CD4-positive, alpha-beta T cell treated with Interleukin-15 for 1 hour (primary cell): ENCODE data around the gene CORO2B.
A peak's percentile ranks its signal among the peaks of the same experiment; 100 is the strongest.

Source experiments
- DNase-seq: peaks from one replicate; pipeline ENCODE4 v3.0.0-alpha.2; 2020

The CORO2B gene

GRCh38 chr15:68554721-68555678 lies 23.8 kb upstream of the CORO2B start:
- no peak for DNase-seq

DNA sequence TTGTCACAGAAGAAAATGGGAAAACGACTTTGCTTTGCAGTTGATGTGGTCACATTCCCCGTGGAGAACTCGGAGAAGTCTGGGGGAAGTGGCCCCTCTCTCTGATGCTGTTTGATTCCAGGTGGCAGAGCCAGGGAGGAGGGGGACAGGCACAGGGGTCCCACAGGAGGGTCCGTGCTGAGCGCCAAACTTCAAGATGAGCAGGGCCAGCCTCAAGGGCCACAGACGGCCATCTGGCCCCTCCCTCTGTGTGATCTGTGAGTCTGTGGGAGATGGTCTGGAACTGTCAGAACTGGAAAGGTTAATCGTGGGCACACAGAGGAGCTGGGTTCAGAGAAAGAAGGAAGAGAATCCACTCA lies 23.1 kb upstream of the CORO2B start:
- DNase-seq, result no peak

GRCh38 chr15:68556139-68556990 lies 22.4 kb upstream of the CORO2B start:
- DNase-seq, result no peak

DNA sequence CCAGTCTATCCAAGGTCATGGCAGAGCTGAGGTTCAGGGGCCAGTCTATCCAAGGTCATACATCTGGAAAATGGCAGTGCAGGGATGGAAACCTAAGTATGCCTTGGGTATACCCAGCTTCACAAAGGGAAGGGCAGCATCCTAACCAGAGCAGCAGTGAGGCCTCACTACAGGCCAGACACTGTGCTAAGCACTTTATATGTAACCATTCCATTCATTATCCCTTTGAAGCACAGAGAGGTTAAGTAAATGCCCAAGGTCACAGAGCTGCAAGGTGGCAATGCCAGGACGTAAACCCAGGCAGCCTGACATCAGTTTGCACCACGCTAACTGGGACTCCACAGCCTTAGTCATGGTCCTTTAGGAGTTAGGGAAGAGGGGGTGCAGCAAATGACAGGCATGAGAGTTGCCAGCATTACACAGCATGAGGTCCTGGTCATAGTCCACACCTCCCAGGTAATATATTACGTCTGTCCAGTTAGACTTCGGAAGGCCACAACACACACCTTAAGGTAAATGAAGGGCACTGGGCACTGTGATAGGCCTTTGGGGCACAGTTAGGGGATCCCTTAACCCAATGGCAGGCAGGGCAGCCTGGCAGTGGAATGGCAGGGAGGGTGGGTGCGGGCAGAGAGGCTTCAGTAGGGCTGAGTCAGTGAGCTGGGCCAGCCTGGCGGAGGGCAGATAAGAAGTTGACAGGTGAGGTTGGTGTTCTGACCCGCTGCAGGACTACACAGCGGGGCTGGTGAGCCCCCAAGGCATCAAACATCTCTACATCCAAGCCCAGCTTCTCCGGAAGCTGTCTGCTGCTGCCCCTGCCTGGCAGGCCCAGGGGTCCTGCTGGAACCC lies 21.1 kb upstream of the CORO2B start:
- DNase-seq, result no peak

DNA sequence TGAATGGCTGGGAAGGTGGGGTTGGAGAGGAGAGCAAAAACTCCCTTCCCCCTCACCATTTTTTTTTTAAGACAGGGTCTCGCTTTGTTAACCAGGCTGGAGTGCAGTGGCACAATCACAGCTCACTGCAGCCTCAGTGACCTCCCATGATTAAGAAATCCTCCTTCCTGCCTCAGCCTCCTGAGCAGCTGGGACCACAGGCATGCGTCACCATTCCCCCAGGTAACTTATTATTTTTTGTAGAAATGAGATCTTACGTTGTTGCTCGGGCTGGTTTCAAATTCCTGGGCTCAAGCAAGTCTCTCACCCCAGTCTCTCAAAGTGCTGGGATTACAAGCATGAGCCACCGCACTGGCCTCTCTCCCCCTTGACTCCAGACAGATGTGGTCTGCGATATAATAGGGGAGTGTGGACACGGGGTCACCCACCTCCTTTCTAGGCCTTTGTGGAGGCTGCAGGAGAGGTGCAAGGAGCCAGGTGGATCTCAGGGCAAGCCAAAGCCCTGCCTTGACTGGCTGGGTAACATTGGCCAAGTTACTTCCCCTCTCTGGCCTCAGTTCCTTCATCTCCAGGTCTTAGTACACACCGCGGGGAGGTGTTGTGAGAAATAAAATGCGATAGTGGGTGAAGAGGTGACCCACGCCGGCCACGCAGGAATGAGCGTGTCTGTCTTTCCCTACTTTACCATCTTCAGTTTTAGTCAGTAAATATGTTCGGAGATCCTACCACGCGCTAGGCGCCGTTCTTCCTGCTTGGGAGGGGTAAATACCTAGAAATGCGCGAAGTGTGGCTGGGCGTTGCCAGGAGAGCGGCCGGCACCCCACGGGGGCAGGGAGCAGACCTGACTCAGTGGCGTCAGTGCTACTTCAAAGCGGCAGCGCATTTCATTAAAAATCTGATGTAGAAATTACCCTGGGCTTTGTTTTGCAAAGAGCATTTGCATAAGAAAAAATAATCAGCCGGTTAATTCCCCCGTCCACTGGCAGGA lies 20.2 kb upstream of the CORO2B start:
- DNase-seq, result no peak

DNA sequence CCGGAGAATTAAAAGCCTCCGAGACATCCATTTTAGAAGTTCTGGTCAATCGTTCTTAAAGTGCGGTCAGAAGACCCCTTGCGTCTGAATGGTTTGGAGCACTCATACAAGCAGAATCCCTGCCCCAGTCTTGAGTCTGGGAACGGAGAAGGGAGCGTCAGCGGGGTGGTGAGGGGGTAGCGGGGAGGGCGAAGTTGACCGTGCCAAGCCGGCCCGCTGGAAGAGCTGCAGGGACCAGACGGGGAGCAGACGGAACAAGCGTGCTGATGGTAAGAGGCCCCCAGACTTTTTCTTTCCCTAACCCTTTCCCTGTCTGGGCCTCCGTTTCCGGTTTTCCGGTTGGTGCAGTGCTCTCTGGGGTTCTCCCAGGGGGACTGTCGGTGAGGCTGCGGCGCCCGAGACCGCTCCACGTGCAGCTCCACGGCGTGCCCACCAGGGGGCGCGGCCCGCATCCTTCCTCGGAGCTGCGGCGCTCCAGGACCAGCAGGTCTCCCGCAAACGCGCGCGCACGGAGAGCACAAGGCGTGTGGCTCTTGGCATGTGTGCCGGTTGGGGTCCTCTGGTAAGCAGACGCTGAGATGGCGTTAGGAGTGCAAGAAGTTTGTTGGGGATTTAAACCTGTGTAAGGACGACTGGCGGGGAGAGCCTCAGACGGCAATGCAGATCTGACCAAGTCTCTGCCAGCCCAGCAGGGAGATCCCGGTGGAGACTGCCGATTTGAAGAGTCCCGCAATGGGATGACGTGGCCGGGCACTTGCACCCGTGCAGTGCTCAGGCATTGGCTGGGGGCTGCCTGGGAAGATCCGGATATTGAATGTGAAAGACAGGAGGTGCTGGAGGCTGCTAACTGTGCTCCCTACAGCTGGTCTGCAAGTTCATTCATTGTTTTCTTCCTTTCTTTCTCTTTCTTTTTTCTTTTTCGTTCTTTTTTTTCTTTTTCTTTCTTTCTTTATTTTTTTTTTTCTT lies 19.2 kb upstream of the CORO2B start:
- DNase-seq, result peak; percentile 68

GRCh38 chr15:68560501-68561113 lies 18.2 kb upstream of the CORO2B start:
- no peak for DNase-seq

- DNase-seq, result no peak
Measured at GRCh38 chr15:68561171-68561900, 17.5 kb upstream of the CORO2B start.

GRCh38 chr15:68561901-68562300 lies 16.9 kb upstream of the CORO2B start:
- no peak for DNase-seq

DNA sequence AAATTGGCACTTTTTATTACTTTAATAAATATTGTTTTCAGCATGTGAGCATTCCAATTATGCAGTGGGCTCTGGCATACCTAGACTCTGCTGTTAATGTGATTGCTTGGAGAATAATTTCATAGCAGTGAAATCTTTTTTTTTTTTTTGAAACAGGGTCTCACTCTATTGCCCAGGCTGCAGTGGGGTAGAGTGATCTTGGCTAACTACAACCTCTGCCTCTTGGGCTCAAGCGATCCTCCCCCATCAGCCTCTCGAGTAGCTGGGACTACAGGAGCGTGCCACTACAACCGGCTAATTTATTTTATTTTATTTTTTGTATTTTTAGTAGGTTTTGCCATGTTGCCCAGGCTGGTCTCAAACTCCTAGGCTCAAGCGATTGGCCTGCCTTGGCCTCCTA lies 14.6 kb upstream of the CORO2B start:
- DNase-seq, result no peak

- no peak for DNase-seq
Measured at GRCh38 chr15:68565234-68565633, 13.6 kb upstream of the CORO2B start.

DNA sequence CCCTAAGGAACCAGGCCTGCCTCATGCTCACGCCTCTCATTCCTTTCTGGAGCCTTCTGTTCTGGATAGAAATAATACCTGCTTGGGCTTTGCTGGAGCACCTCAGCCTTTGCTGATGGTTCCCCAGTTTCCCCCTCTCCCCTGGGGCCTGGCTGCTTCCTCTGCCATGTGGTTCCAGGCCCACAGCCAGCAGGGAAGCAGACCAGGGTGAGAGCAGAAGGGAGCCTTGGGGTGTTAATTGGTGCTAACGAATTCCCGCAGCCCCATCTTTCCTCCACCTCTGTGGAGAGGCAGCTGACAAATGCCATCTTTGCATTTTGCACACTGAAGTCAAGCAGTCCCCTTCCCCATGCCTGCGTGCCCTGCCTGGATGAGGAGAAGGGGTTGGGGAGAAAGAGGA lies 13.1 kb upstream of the CORO2B start:
- DNase-seq, result no peak

DNA sequence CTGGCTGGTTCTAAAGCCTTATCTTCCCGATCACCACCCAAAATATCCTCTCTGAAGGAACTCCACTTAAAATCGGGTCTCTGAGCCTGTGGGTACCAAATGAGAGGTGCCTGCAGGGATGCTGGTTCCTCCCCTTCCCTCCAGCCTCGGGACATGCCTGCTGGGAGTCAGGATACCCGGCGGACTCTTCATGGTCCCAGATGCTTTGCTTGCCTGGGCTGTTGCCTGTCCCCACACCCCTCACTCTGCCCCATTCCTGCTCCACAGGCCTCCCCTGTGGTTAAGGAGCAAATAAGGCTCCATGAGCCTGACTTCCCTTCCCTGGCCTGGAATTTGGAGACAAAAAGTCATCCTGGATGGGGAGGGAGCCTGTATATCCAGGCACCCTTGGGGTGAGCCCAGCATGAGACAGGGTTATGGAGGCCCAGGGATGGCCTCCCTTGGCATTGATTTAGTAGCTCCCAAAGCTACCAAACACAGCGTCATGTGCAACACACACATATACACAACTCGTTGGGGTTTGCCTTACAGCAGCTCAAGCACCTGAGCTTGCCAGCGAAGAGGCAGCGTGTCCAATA lies 12.3 kb upstream of the CORO2B start:
- DNase-seq, result no peak

GRCh38 chr15:68567345-68567744 lies 11.4 kb upstream of the CORO2B start:
- no peak for DNase-seq

DNA sequence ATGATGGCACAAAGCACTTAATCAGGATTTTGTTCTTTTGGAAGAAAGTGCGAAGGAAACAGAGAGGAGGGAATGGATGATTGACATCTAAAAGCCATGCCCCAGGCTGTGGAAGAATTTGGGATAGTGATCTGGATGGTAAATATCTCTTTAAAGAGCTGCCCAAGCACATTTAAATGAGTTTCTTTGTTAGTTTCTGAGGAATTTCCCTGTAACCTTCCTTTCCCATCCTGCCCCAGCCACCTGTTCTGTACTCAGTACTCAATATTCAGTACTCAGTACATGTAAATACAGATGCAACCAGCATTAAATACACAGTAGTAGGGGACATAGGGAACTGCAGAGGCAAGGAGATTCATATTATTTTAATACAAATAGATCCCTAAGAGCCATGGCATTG lies 7.8 kb upstream of the CORO2B start:
- no peak for DNase-seq

- DNase-seq, result no peak
Measured at GRCh38 chr15:68571582-68571981, 7.2 kb upstream of the CORO2B start.

DNA sequence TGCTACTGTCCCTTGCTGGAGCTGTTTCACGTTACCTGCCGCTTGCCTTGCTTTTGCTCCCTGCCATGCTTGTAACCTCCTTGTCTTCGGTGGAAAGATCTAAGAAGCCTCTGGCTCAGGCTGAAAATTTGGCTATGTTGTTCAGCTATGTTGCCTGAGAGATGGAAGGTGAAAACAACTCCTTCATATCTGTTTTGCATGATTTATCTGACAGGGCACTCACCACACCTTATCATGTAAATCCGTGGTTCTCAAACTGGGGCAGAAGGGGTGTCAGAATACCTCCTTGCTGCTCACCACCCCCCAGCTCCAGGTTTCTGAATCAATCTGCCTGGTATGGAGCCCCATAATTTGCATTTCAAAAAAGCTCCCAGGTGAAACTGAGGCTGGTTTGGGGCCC lies 6.5 kb upstream of the CORO2B start:
- no peak for DNase-seq

GRCh38 chr15:68572921-68573320 lies 5.9 kb upstream of the CORO2B start:
- no peak for DNase-seq

DNA sequence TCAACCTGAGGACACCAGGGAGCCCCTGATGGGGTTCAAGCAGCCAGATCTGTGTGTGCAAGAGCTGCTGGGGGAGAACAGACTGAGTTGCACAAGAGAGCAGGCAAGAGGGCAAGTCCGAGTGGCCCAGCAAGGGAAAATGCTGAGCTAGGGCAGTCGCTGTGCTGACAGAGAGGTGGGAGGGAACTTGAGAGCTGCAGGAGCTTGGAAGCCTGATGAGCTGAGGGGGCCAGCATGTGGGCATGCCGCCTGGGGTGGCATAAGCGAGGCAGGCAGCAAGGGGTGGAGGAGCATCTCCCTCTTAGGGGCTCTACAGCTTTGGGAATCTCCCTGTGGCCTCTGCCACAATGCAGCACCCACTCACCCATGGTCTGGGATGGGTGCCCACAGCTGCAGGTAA lies 4.7 kb upstream of the CORO2B start:
- DNase-seq, result no peak
